Measurements from ENCODE around the gene PGLYRP2. TPM values are rescaled to one million over a fixed set of nuclear protein-coding genes. Genes with fewer than 3 reads are reported as not detected.

PGLYRP2 gene
- total and polyA plus RNA-seq, 9 of the 15 experiments (the other 6 are each of a cell fraction or from before 2014, with no cell fraction given) = not detected

DNA sequence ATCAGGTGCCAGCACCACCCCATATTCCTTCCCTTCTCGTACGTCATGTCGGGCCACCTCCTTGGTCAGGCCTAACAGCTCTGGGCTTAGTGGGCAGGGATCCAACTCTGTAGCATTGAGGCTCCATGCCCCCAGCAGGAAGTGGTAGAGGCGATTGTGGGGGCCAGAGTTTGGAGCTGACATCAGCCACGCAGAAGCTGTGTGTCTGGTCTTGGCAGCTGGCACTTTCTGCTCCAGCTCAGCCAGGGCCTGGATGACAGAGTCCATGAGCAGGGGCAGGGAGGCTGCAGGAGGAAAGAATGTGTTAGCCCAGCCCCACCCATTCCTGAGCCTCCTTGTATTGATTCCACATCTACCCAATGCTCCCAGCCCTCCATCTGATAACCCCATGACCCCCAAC is 3.0 kb downstream of the PGLYRP2 start (continued):
- TF ChIP-seq, protein P1, sequence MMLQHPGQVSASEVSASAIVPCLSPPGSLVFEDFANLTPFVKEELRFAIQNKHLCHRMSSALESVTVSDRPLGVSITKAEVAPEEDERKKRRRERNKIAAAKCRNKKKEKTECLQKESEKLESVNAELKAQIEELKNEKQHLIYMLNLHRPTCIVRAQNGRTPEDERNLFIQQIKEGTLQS (IDR thresholded peaks at IDR 0.05) = no peak
- TF ChIP-seq, protein P1 (CRISPR knock-in tag; conservative IDR thresholded peaks at IDR 0.05) = no peak
- TF ChIP-seq TARDBP (IDR thresholded peaks at IDR 0.05) (no peak), RAD51 (IDR thresholded peaks at IDR 0.05; ENCODE audit: borderline replicate concordance, low read depth) (no peak), ZNF57 (CRISPR knock-in tag; IDR thresholded peaks at IDR 0.05) (no peak), BDP1 (IDR thresholded peaks at IDR 0.05; ENCODE audit: insufficient read depth, insufficient read length) (no peak), NR1H2 (CRISPR knock-in tag; IDR thresholded peaks at IDR 0.05) (no peak)
- TF ChIP-seq, protein P2, sequence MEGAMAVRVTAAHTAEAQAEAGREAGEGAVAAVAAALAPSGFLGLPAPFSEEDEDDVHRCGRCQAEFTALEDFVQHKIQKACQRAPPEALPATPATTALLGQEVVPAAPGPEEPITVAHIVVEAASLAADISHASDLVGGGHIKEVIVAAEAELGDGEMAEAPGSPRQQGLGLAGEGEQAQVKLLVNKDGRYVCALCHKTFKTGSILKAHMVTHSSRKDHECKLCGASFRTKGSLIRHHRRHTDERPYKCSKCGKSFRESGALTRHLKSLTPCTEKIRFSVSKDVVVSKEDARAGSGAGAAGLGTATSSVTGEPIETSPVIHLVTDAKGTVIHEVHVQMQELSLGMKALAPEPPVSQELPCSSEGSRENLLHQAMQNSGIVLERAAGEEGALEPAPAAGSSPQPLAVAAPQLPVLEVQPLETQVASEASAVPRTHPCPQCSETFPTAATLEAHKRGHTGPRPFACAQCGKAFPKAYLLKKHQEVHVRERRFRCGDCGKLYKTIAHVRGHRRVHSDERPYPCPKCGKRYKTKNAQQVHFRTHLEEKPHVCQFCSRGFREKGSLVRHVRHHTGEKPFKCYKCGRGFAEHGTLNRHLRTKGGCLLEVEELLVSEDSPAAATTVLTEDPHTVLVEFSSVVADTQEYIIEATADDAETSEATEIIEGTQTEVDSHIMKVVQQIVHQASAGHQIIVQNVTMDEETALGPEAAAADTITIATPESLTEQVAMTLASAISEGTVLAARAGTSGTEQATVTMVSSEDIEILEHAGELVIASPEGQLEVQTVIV (CRISPR knock-in tag; IDR thresholded peaks at IDR 0.05; ENCODE audit: borderline replicate concordance) = no peak
- TF ChIP-seq, protein P3, sequence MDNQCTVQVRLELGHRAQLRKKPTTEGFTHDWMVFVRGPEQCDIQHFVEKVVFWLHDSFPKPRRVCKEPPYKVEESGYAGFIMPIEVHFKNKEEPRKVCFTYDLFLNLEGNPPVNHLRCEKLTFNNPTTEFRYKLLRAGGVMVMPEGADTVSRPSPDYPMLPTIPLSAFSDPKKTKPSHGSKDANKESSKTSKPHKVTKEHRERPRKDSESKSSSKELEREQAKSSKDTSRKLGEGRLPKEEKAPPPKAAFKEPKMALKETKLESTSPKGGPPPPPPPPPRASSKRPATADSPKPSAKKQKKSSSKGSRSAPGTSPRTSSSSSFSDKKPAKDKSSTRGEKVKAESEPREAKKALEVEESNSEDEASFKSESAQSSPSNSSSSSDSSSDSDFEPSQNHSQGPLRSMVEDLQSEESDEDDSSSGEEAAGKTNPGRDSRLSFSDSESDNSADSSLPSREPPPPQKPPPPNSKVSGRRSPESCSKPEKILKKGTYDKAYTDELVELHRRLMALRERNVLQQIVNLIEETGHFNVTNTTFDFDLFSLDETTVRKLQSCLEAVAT (IDR thresholded peaks at IDR 0.05) = no peak
